Calu3 (cell line): Measurements from ENCODE around the gene TBXT. TPM values are rescaled to one million over a fixed set of nuclear protein-coding genes. Genes with fewer than 3 reads are reported as not detected.

Experiments
- BruUV-seq: library from RNA; stranded (reverse); fragments of 400-500 nt; replicated peaks from 2 replicates; lab custom pipeline; 2021; lab: Mats Ljungman, UMichigan
- CTCF ChIA-PET: fragments of 300-600 bp; sonication (Branson Sonifier 250); formaldehyde crosslinking; loops from one replicate; lab custom pipeline; 2022; ENCODE audit warnings: antibody characterized with exemption; lab: Charles Lee
- DNase-seq: peaks from one replicate; pipeline ENCODE4 v3.0.0; 2022
- H3K27ac Mint-ChIP-seq: one replicate; pipeline ENCODE4 v1.8.0; 2022; ENCODE audit warnings: mixed read lengths; ENCODE audit not compliant: unreplicated experiment
- H3K27me3 Mint-ChIP-seq: one replicate; pipeline ENCODE4 v1.8.0; 2022; ENCODE audit warnings: mixed read lengths; ENCODE audit not compliant: unreplicated experiment
- H3K36me3 Mint-ChIP-seq: one replicate; pipeline ENCODE4 v1.8.0; 2022; ENCODE audit warnings: mild to moderate bottlenecking, moderate library complexity, mixed read lengths; ENCODE audit not compliant: insufficient read depth, unreplicated experiment
- H3K4me1 Mint-ChIP-seq: one replicate; pipeline ENCODE4 v1.8.0; 2022; ENCODE audit warnings: mild to moderate bottlenecking, low read depth, mixed read lengths; ENCODE audit not compliant: unreplicated experiment
- H3K4me3 Mint-ChIP-seq: one replicate; pipeline ENCODE4 v1.8.0; 2022; ENCODE audit warnings: mild to moderate bottlenecking, low read depth, moderate library complexity, mixed read lengths; ENCODE audit not compliant: unreplicated experiment
- H3K9me3 Mint-ChIP-seq: one replicate; pipeline ENCODE4 v1.8.0; 2022; ENCODE audit warnings: low read depth, mixed read lengths; ENCODE audit not compliant: unreplicated experiment
- CTCF ChIP-seq: fragments of 200-600 bp; IDR thresholded peaks from one replicate; pipeline ENCODE4 v1.8.0; 2022; ENCODE audit warnings: antibody characterized with exemption; ENCODE audit not compliant: unreplicated experiment
- intact Hi-C: fragments of 100-400 bp; cut with micrococcal nuclease; formaldehyde crosslinking; loops from one replicate; pipeline ENCODE4 v1.10.0; 2022; ENCODE audit not compliant: unreplicated experiment
- total RNA-seq: library from RNA; stranded (reverse); gene quantifications from 2 replicates; pipeline ENCODE4 v1.2.3, GENCODE V29; 2022

Gene TBXT
- total RNA-seq, 1 experiment from 2014 or later = not detected

GRCh38 chr6:166174031-166174430, 6.4 kb upstream of the TBXT start:
- Mint-ChIP-seq H3K4me3 (no peak overlapping the region), H3K4me1 (no peaks in the 10 kb centered on the region), H3K27ac (no peak overlapping the region), H3K9me3 (no peaks in the 10 kb centered on the region), H3K27me3 (peaks cover 1% of the 10 kb centered on the region), H3K36me3 (no peaks in the 10 kb centered on the region)
- intact Hi-C loops = no loop called here
- no peak for TF ChIP-seq CTCF
- BruUV-seq = no TSS peak
- no peak for DNase-seq
- CTCF ChIA-PET = interaction anchor here (1.1 kb wide), 1 partner anchor 17 kb away, joined by 3 read pairs; no protein-coding TSS in a partner anchor

GRCh38 chr6:166173281-166173951, 5.8 kb upstream of the TBXT start:
- CTCF ChIA-PET = interaction anchor here (0.6 to 1.1 kb wide), 2 partner anchors 16 to 27 kb away, joined by 3 to 5 read pairs; no protein-coding TSS in a partner anchor

DNA sequence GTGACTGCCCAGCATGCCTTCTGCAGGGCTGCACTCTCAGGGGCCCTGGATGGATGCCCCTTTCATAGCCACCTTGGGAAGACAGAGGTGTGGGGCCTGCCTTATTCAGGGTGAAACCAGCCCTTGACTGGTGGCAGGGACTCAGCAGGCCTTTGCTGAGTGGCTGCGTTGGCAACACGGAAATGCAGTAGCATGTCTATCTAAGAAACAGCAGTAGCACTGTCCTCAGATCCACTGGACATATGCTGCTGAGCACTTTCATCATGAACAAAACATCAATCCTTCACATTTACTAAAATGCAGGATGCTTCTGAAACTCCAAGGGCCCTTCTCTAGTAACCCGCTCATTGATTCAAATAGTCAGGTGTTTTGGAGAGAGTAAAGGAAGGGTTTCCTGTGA, 4.9 kb upstream of the TBXT start:
- Mint-ChIP-seq H3K27ac (no peak overlapping the region), H3K4me1 (no peaks in the 10 kb centered on the region), H3K36me3 (peaks cover 6% of the 10 kb centered on the region), H3K9me3 (no peaks in the 10 kb centered on the region), H3K4me3 (no peak overlapping the region), H3K27me3 (peaks cover 16% of the 10 kb centered on the region)
- CTCF ChIA-PET = interaction anchor here (0.6 kb wide), 1 partner anchor 27 kb away, joined by 5 read pairs; no protein-coding TSS in a partner anchor
- no peak for DNase-seq
- no peak for TF ChIP-seq CTCF
- BruUV-seq = no TSS peak
- intact Hi-C loops = no loop called here

More at GRCh38 chr6:166173281-166173951, 5.8 kb upstream of the TBXT start:
- Mint-ChIP-seq H3K4me3 (no peak overlapping the region), H3K9me3 (no peaks in the 10 kb centered on the region), H3K27ac (no peak overlapping the region), H3K27me3 (peaks cover 8% of the 10 kb centered on the region), H3K4me1 (no peaks in the 10 kb centered on the region), H3K36me3 (peaks cover 4% of the 10 kb centered on the region)
- no TSS peak for BruUV-seq
- no peak for TF ChIP-seq CTCF
- DNase-seq = peak; percentile 57
- intact Hi-C loops = no loop called here

DNA sequence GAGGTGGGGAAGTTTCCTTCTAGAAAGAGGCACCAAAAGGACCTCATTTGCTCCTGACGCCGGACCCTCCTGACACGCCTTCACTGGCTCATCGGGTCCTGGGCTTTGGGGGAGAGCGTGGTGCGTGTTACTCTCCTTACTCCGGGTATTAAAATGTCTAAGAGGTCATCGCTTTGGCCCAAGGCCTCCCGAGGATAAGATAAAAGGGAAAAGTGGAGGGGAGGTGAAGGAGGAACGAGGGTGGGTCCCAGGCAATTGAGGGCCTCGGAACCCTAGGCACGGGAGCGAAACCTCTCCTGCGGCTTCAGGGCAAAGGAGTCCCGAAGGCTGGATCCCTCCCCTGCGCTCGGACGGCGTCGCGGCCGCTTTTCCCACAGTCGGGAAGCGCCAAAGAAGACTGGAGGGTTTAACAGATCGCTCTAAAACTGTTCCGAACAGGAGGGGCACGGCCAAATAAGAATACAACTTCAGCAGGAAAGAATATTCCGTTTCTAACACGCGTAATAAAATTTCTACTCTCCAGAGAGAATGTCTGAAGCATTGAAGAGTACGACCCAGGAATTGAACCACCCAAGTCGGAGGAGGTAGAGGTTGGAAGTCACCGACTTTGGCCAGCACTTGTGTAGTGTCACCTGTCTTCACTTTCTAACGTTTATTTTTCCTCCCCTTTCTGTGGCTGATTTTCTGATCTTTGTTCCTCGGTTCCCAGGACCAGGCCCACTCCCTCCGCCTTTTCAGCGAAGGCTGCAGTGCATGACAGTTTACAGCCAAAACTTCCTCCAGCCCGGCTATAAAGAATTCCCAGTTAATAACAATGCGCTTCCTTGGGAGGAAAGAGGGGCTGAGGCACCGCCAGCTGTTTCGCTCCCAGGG, 2.1 kb upstream of the TBXT start:
- BruUV-seq = no TSS peak
- no peak for DNase-seq
- Mint-ChIP-seq H3K4me1 (no peaks in the 10 kb centered on the region), H3K9me3 (no peaks in the 10 kb centered on the region), H3K4me3 (no peak overlapping the region), H3K27ac (no peak overlapping the region), H3K27me3 (peaks cover 43% of the 10 kb centered on the region), H3K36me3 (peaks cover 6% of the 10 kb centered on the region)
- no peak for TF ChIP-seq CTCF
- CTCF ChIA-PET = no interaction called here
- intact Hi-C loops = no loop called here
